Glutamatergic neuron (in vitro differentiated cells): ENCODE measurements around the gene WWOX. TPM values are rescaled to one million over a fixed set of nuclear protein-coding genes. Genes with fewer than 3 reads are reported as not detected.

ENCODE experiments used
- DNase-seq: peaks from one replicate; pipeline ENCODE4 v3.0.0; 2022
- H3K27ac Mint-ChIP-seq: one replicate; pipeline ENCODE4 v1.8.0; 2020; ENCODE audit warnings: mild to moderate bottlenecking, mixed read lengths, inconsistent platforms; ENCODE audit not compliant: unreplicated experiment
- H3K27me3 Mint-ChIP-seq: one replicate; pipeline ENCODE4 v1.8.0; 2020; ENCODE audit warnings: mild to moderate bottlenecking, moderate library complexity, mixed read lengths, inconsistent platforms; ENCODE audit not compliant: unreplicated experiment
- H3K36me3 Mint-ChIP-seq: one replicate; pipeline ENCODE4 v1.8.0; 2020; ENCODE audit warnings: mild to moderate bottlenecking, mixed read lengths, inconsistent platforms; ENCODE audit not compliant: unreplicated experiment
- H3K4me1 Mint-ChIP-seq: one replicate; pipeline ENCODE4 v1.8.0; 2020; ENCODE audit warnings: mild to moderate bottlenecking, low read depth, mixed read lengths, inconsistent platforms; ENCODE audit not compliant: unreplicated experiment
- H3K4me3 Mint-ChIP-seq: one replicate; pipeline ENCODE4 v1.8.0; 2020; ENCODE audit warnings: mild to moderate bottlenecking, mixed read lengths, inconsistent platforms; ENCODE audit not compliant: unreplicated experiment
- H3K9me3 Mint-ChIP-seq: one replicate; pipeline ENCODE4 v1.8.0; 2020; ENCODE audit warnings: mild to moderate bottlenecking, moderate library complexity, mixed read lengths, inconsistent platforms; ENCODE audit not compliant: unreplicated experiment
- CTCF ChIP-seq: fragments of 200-600 bp; sonication (generic); IDR thresholded peaks from one replicate; pipeline ENCODE4 v1.5.0; 2021; ENCODE audit not compliant: partially characterized antibody, unreplicated experiment
- total RNA-seq: library from RNA; stranded (reverse); fragmentation: NEBNext Ultra II Directional; extraction: Animal tissue kit (Norgen Biotek cat#: 25700); gene quantifications from one replicate; pipeline ENCODE4 v1.2.1, GENCODE V29; 2021; ENCODE audit not compliant: unreplicated experiment

Gene WWOX
- total RNA-seq, 1 donor from 2014 or later: 10.3 TPM

- TF ChIP-seq CTCF: no peak
- peaks cover 4% of the 10 kb centered on the region for H3K9me3 Mint-ChIP-seq
- no peak for DNase-seq
- no peak overlapping the region for H3K27ac Mint-ChIP-seq
- H3K27me3 Mint-ChIP-seq: peaks cover 1% of the 10 kb centered on the region
- H3K4me3 Mint-ChIP-seq: no peak overlapping the region
- peaks cover 5% of the 10 kb centered on the region for H3K4me1 Mint-ChIP-seq
- H3K36me3 Mint-ChIP-seq: no peaks in the 10 kb centered on the region
Measured at GRCh38 chr16:78264642-78265041, 165.2 kb downstream of the WWOX start.

GRCh38 chr16:78269256-78269655, 169.8 kb downstream of the WWOX start:
- DNase-seq: peak; percentile 30
- Mint-ChIP-seq H3K9me3 (peaks cover 5% of the 10 kb centered on the region), H3K4me3 (no peak overlapping the region), H3K4me1 (peaks cover 7% of the 10 kb centered on the region), H3K36me3 (no peaks in the 10 kb centered on the region), H3K27ac (peak overlapping the region; percentile 12), H3K27me3 (peaks cover 1% of the 10 kb centered on the region)
- no peak for TF ChIP-seq CTCF

GRCh38 chr16:78271981-78272380, 172.5 kb downstream of the WWOX start:
- peaks cover 1% of the 10 kb centered on the region for H3K27me3 Mint-ChIP-seq

GRCh38 chr16:78274771-78275170, 175.3 kb downstream of the WWOX start:
- no peak for TF ChIP-seq CTCF
- Mint-ChIP-seq H3K27me3 (no peaks in the 10 kb centered on the region), H3K27ac (no peak overlapping the region), H3K4me3 (no peak overlapping the region), H3K9me3 (peaks cover 1% of the 10 kb centered on the region), H3K4me1 (peaks cover 11% of the 10 kb centered on the region), H3K36me3 (no peaks in the 10 kb centered on the region)
- DNase-seq: no peak

More at GRCh38 chr16:78271981-78272380, 172.5 kb downstream of the WWOX start:
- no peak for DNase-seq
- peaks cover 1% of the 10 kb centered on the region for H3K9me3 Mint-ChIP-seq
- no peak overlapping the region for H3K27ac Mint-ChIP-seq
- peaks cover 7% of the 10 kb centered on the region for H3K4me1 Mint-ChIP-seq
- H3K36me3 Mint-ChIP-seq: no peaks in the 10 kb centered on the region
- no peak overlapping the region for H3K4me3 Mint-ChIP-seq
- no peak for TF ChIP-seq CTCF

- DNase-seq: no peak
- Mint-ChIP-seq H3K36me3 (no peaks in the 10 kb centered on the region), H3K9me3 (peaks cover 1% of the 10 kb centered on the region), H3K4me3 (no peak overlapping the region), H3K4me1 (peaks cover 6% of the 10 kb centered on the region), H3K27me3 (no peaks in the 10 kb centered on the region), H3K27ac (no peak overlapping the region)
- TF ChIP-seq CTCF: no peak
Measured at GRCh38 chr16:78275420-78275819, 176.0 kb downstream of the WWOX start.
